ENCODE results near the gene LRRK2.

DNA sequence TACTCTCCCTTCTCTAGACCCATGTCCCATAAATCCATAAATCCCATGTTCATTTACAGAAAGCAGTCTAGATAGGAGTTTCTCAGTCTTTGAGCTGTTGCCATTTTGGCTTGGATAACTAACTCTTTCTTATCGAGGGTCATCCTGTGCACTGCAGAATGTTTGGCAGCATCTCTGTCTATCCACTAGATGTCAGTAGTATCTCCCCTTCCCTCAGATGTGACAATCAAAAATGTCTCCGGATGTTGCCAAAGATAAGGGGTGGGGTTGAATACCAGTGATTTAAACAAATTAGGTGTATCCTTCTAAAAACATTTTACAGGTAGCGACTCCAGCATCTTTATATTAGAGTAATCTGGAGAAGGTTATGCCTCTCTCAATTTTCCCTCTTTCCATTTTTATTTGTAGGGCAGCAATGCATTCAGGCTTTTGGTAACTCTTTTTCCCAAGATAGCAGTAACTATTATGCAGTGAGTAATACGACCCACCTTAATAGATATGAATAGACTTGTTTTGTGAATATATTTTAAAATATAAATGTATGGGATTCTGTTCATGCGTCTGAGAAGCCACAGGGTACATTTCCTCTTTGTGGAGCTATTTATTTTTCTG lies 100.7 kb downstream of the LRRK2 start:
- TF ChIP-seq, protein P1, sequence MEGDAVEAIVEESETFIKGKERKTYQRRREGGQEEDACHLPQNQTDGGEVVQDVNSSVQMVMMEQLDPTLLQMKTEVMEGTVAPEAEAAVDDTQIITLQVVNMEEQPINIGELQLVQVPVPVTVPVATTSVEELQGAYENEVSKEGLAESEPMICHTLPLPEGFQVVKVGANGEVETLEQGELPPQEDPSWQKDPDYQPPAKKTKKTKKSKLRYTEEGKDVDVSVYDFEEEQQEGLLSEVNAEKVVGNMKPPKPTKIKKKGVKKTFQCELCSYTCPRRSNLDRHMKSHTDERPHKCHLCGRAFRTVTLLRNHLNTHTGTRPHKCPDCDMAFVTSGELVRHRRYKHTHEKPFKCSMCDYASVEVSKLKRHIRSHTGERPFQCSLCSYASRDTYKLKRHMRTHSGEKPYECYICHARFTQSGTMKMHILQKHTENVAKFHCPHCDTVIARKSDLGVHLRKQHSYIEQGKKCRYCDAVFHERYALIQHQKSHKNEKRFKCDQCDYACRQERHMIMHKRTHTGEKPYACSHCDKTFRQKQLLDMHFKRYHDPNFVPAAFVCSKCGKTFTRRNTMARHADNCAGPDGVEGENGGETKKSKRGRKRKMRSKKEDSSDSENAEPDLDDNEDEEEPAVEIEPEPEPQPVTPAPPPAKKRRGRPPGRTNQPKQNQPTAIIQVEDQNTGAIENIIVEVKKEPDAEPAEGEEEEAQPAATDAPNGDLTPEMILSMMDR (IDR thresholded peaks at IDR 0.05; ENCODE audit: borderline replicate concordance, extremely low read depth, low read length, poor library complexity, severe bottlenecking), result peak; percentile 68
- TF ChIP-seq EZH2 (IDR thresholded peaks at IDR 0.05; ENCODE audit: borderline replicate concordance, low read depth, low read length, severe bottlenecking), result no peak
